Endodermal cell (in vitro differentiated cells): ENCODE measurements around the gene IFI6. TPM values are rescaled to one million over a fixed set of nuclear protein-coding genes. Genes with fewer than 3 reads are reported as not detected.

Source experiments
- DNase-seq: peaks from one replicate; pipeline ENCODE4 v3.0.0-alpha.2; 2017
- H3K27ac ChIP-seq: 2 replicates; pipeline ENCODE4 v1.5.1; 2013; ENCODE audit warnings: mild to moderate bottlenecking, low read depth, low read length, moderate library complexity
- H3K27me3 ChIP-seq: 2 replicates; pipeline ENCODE4 v1.6.1; 2013; ENCODE audit warnings: mild to moderate bottlenecking, low read length, moderate library complexity; ENCODE audit not compliant: insufficient read depth, control insufficient read depth, poor library complexity, severe bottlenecking
- H3K36me3 ChIP-seq: 2 replicates; pipeline ENCODE4 v1.7.0; 2013; ENCODE audit warnings: mild to moderate bottlenecking, low read length, moderate library complexity; ENCODE audit not compliant: control insufficient read depth, insufficient read depth
- H3K4me1 ChIP-seq: one replicate; pipeline ENCODE4 v1.7.0; 2013; ENCODE audit warnings: low read length; ENCODE audit not compliant: control insufficient read depth, insufficient read depth
- H3K4me3 ChIP-seq: 2 replicates; pipeline ENCODE4 v1.5.1; 2013; ENCODE audit warnings: mild to moderate bottlenecking, low read length, moderate library complexity
- H3K9ac ChIP-seq: 2 replicates; pipeline ENCODE4 v1.6.1; 2013; ENCODE audit warnings: mild to moderate bottlenecking, low read length, moderate library complexity; ENCODE audit not compliant: poor library complexity, severe bottlenecking; ENCODE audit errors: extremely low read depth
- H3K9me3 ChIP-seq: 2 replicates; pipeline ENCODE4 v1.6.1; 2013; ENCODE audit warnings: mild to moderate bottlenecking, low read length, moderate library complexity; ENCODE audit not compliant: control insufficient read depth
- H3K27ac Mint-ChIP-seq: 2 replicates; pipeline ENCODE4 v1.8.0; 2020; ENCODE audit warnings: mixed read lengths
- H3K27me3 Mint-ChIP-seq: 2 replicates; pipeline ENCODE4 v1.8.0; 2021; ENCODE audit warnings: mild to moderate bottlenecking, mixed read lengths; ENCODE audit not compliant: insufficient read depth
- H3K36me3 Mint-ChIP-seq: 2 replicates; pipeline ENCODE4 v1.8.0; 2020; ENCODE audit warnings: low read depth, mixed read lengths
- H3K4me1 Mint-ChIP-seq: 2 replicates; pipeline ENCODE4 v1.8.0; 2020; ENCODE audit warnings: mixed read lengths
- H3K4me3 Mint-ChIP-seq: 2 replicates; pipeline ENCODE4 v1.8.0; 2020; ENCODE audit warnings: mild to moderate bottlenecking, moderate library complexity, mixed read lengths
- H3K9me3 Mint-ChIP-seq: 2 replicates; pipeline ENCODE4 v1.8.0; 2020; ENCODE audit warnings: mild to moderate bottlenecking, mixed read lengths
- WGBS, 2 experiments: methylation state at CpG; one replicate each; pipeline versions ENCODE4 v1.1.5 to v1.1.7; 2013; ENCODE audit warnings: missing lambda C conversion rate in 2 of 2, mixed read lengths in 1 of 2; ENCODE audit not compliant: insufficient coverage in 1 of 2, insufficient read length in 1 of 2; 5-methylcytosine and 5-hydroxymethylcytosine counted together
- total RNA-seq, 2 donors: library from RNA; stranded (reverse); fragmentation: NEBNext Ultra II Directional in 1 of 2; extraction: Animal tissue kit (Norgen Biotek cat#: 25700) in 1 of 2; gene quantifications; 2 replicates in 1 of 2; 3 replicates in 1 of 2; pipeline ENCODE4 v1.2.1, GENCODE V29; 2021
- TF ChIP-seq, protein P1 (sequence below): fragments of 200-600 bp; sonication (generic); conservative IDR thresholded peaks from 2 replicates; pipeline ENCODE4 v1.5.0; 2021; ENCODE audit warnings: antibody characterized with exemption, mild to moderate bottlenecking

The IFI6 gene
- total RNA-seq, 2 donors from 2014 or later, result 0.71 to 1.1 TPM

DNA sequence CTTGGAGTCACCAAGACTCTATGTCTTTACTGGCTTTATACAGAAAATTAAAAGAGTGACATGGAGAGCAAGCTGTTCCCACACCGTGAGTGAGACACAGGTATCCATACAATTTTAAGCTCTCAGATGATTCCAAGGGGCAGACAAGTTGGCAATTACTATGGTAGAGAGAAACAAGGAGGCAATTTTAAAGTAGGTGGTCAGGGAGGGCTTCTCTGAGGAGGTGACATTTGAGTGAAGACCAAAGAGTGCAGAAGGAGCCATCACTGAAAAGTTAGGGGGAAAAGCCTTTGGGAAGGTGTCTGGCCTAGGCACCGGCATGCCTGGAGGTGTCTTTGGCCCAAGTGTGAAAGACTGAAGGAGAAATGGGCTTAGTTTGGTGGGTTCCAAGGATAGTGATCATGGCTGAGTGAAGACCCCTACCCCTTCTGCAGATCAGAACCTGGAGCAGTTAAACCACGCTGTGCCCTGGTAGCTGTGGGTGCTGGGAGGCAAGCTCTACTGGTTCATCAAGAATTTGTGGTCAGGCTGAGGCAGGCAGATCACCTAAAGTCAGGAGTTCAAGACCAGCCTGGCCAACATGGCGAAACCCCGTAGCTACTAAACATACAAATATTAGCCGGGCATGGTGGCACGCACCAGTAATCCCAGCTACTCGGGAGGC is 10.4 kb downstream of the IFI6 start:
- no peak overlapping the region for H3K4me3 Mint-ChIP-seq

DNA sequence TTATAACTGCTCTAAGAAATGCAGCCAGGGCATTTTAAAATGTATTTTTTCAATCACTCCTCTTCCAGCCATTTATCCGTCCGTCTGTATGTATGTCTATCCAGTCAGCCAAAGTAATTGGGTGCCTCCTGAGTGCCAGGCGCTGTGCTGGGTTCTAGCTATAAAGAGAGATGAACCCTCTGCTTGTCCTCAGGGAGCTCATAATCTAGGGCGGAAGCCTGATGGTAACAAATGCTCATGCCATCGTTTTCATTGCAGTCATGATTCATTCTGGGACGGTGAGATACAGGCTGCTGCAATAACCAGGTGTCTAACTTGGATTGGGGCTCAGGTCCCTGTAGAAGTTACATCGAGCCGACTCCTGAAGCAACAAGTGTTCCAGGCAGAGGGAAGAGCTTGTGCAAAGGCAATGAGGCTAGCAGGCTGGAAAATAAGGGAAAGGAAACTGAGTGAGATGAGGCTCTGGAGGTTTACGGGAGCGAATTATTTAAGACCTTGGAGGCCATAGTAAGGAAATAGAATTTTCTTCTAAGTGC is 11.6 kb downstream of the IFI6 start:
- no peaks in the 10 kb centered on the region for H3K9me3 ChIP-seq
- no peaks in the 10 kb centered on the region for H3K36me3 Mint-ChIP-seq
- H3K27me3 ChIP-seq, result no peaks in the 10 kb centered on the region
- H3K27ac ChIP-seq, result no peak overlapping the region
- no peaks in the 10 kb centered on the region for H3K4me1 ChIP-seq
- no peaks in the 10 kb centered on the region for H3K9me3 Mint-ChIP-seq
- H3K9ac ChIP-seq, result no peak overlapping the region
- H3K36me3 ChIP-seq, result no peaks in the 10 kb centered on the region
- peaks cover 10% of the 10 kb centered on the region for H3K4me1 Mint-ChIP-seq
- no peaks in the 10 kb centered on the region for H3K27me3 Mint-ChIP-seq
- 88 to 91% methylated on average over 8 to 10 of the region's 10 CpGs for WGBS, 2 experiments
- peak overlapping the region; percentile 49 for H3K27ac Mint-ChIP-seq
- no peak overlapping the region for H3K4me3 ChIP-seq
- no peak for DNase-seq
- H3K4me3 Mint-ChIP-seq, result peak overlapping the region; percentile 60
- TF ChIP-seq, protein P1, sequence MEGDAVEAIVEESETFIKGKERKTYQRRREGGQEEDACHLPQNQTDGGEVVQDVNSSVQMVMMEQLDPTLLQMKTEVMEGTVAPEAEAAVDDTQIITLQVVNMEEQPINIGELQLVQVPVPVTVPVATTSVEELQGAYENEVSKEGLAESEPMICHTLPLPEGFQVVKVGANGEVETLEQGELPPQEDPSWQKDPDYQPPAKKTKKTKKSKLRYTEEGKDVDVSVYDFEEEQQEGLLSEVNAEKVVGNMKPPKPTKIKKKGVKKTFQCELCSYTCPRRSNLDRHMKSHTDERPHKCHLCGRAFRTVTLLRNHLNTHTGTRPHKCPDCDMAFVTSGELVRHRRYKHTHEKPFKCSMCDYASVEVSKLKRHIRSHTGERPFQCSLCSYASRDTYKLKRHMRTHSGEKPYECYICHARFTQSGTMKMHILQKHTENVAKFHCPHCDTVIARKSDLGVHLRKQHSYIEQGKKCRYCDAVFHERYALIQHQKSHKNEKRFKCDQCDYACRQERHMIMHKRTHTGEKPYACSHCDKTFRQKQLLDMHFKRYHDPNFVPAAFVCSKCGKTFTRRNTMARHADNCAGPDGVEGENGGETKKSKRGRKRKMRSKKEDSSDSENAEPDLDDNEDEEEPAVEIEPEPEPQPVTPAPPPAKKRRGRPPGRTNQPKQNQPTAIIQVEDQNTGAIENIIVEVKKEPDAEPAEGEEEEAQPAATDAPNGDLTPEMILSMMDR, result no peak

More for the DNA sequence above, 10.4 kb downstream of the IFI6 start:
- Histone ChIP-seq H3K27ac (no peak overlapping the region), H3K4me3 (no peak overlapping the region), H3K36me3 (no peaks in the 10 kb centered on the region), H3K9ac (no peak overlapping the region), H3K27me3 (no peaks in the 10 kb centered on the region), H3K4me1 (no peaks in the 10 kb centered on the region), H3K9me3 (no peaks in the 10 kb centered on the region)
- WGBS, 2 experiments, result 94 to 100% methylated on average over 6 to 8 of the region's 8 CpGs
- Mint-ChIP-seq H3K27ac (no peak overlapping the region), H3K9me3 (no peaks in the 10 kb centered on the region), H3K36me3 (no peaks in the 10 kb centered on the region), H3K27me3 (no peaks in the 10 kb centered on the region), H3K4me1 (peaks cover 6% of the 10 kb centered on the region)
- TF ChIP-seq, protein P1, result no peak
- DNase-seq, result no peak

- Histone ChIP-seq H3K27me3 (no peaks in the 10 kb centered on the region), H3K4me3 (peak overlapping the region; percentile 73), H3K9ac (peak overlapping the region; percentile 11), H3K36me3 (no peaks in the 10 kb centered on the region), H3K27ac (no peak overlapping the region), H3K9me3 (no peaks in the 10 kb centered on the region), H3K4me1 (no peaks in the 10 kb centered on the region)
- 10 to 16% methylated on average over 31 to 70 of the region's 78 CpGs for WGBS, 2 experiments
- TF ChIP-seq, protein P1, result no peak
- peak overlapping the region; percentile 60 for H3K4me3 Mint-ChIP-seq
- no peaks in the 10 kb centered on the region for H3K36me3 Mint-ChIP-seq
- H3K27me3 Mint-ChIP-seq, result no peaks in the 10 kb centered on the region
- H3K9me3 Mint-ChIP-seq, result no peaks in the 10 kb centered on the region
- H3K27ac Mint-ChIP-seq, result peak overlapping the region; percentile 49
- H3K4me1 Mint-ChIP-seq, result peaks cover 16% of the 10 kb centered on the region
- DNase-seq, result peak; percentile 96
Observed at GRCh38 chr1:27659497-27660299, 12.3 kb downstream of the IFI6 start.
